GM12865 (cell line): ENCODE results near the gene DSCAM.

Experiments
- DNase-seq: peaks from one replicate; pipeline ENCODE4 v3.0.0; 2010; ENCODE audit warnings: low read depth
- H3K4me3 ChIP-seq: 2 replicates; pipeline ENCODE4 v1.5.1; 2011; ENCODE audit warnings: mild to moderate bottlenecking, low read depth, low read length, control low read depth
- CTCF ChIP-seq: IDR thresholded peaks from 2 replicates; pipeline ENCODE4 v1.5.1; 2011; ENCODE audit warnings: low read length, control low read depth, low read depth, inconsistent platforms; ENCODE audit not compliant: insufficient read depth; ENCODE audit errors: missing control alignments

Gene DSCAM

GRCh38 chr21:40066221-40066620, 780.7 kb downstream of the DSCAM start:
- DNase-seq: no peak

DNA sequence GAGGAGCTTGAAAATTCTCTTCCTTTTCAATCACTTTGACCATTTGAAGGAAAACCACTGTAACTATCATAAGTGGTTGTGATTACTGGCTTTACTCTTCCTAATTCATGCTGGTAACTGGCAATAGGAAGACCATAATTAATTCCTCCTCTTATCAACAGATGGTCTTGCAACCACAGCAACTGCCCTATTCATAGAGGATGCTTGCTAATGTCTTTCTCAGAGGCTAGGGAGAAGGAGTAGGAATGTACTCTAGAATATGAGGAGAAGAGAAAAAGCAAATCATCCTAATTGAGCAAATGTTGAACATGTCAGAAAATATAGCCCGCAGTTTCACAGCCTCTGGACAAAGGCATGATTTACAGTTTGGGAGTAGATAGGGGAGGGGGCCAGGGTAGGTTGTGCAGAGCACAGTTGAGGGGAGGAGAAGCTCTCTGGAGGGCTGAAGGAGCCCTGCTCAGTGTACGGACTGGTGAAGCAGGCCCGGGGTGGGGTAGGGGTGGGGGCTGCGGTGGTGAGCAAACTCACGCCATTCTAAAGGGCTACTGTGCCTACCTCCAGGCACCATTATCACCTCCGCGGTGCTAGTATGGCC, 786.8 kb downstream of the DSCAM start:
- no peak overlapping the region for H3K4me3 ChIP-seq
- DNase-seq: no peak
- no peak for TF ChIP-seq CTCF

More at GRCh38 chr21:40066221-40066620, 780.7 kb downstream of the DSCAM start:
- no peak for TF ChIP-seq CTCF
- H3K4me3 ChIP-seq: no peak overlapping the region

- no peak for DNase-seq
- H3K4me3 ChIP-seq: no peak overlapping the region
- no peak for TF ChIP-seq CTCF
Measured at GRCh38 chr21:40057331-40057730, 789.6 kb downstream of the DSCAM start.

DNA sequence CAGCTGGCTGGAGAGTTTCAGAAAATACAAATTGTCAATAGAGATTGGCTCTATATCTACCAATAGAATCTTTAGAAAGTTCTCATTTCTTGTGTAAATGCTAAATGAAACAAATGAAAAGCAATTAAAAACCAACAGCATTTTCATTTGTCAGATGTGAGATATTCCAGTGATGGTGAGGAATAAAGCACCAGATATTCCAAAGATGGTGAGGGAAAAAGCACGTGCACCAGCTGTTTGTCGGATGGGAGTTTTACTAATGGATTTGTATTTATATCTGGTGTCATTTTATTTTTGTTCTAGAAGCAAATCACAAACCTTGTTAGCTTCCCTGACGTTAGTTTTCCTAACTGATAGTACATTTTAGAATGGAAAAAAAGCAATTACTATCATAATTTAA, 790.9 kb downstream of the DSCAM start:
- DNase-seq: no peak
- TF ChIP-seq CTCF: no peak
- no peak overlapping the region for H3K4me3 ChIP-seq

- no peak for DNase-seq
Measured at GRCh38 chr21:40054403-40054802, 792.6 kb downstream of the DSCAM start.

GRCh38 chr21:40053007-40053406, 794.0 kb downstream of the DSCAM start:
- no peak for TF ChIP-seq CTCF
- H3K4me3 ChIP-seq: no peak overlapping the region
- no peak for DNase-seq

More at GRCh38 chr21:40054403-40054802, 792.6 kb downstream of the DSCAM start:
- H3K4me3 ChIP-seq: no peak overlapping the region
- no peak for TF ChIP-seq CTCF

GRCh38 chr21:40052276-40052675, 794.7 kb downstream of the DSCAM start:
- H3K4me3 ChIP-seq: no peak overlapping the region
- DNase-seq: no peak
- TF ChIP-seq CTCF: no peak
